Common myeloid progenitor, CD34-positive (primary cell): ENCODE data around the gene FPGS.

Source experiments
- CTCF ChIA-PET: fragments of 350-600 bp; sonication (Branson Sonifier 250); formaldehyde crosslinking; loops from one replicate; lab custom pipeline; 2021; ENCODE audit warnings: antibody characterized with exemption; lab: Charles Lee
- POLR2A ChIA-PET: fragments of 350-600 bp; sonication (Branson Sonifier 250); formaldehyde crosslinking; loops from one replicate; lab custom pipeline; 2021; ENCODE audit warnings: antibody characterized with exemption; lab: Charles Lee
- DNase-seq, 3 donors: peaks; one replicate each; pipeline versions ENCODE4 v3.0.0 to v3.0.0-alpha.2; 2013
- H3K27ac ChIP-seq, 2 experiments: 1 replicate in 1 of 2; 2 replicates in 1 of 2; pipeline ENCODE4 v1.7.0; 2013; ENCODE audit warnings: inconsistent platforms in 2 of 2, low read length in 2 of 2, mild to moderate bottlenecking in 2 of 2, low read depth in 1 of 2, moderate library complexity in 1 of 2; ENCODE audit not compliant: severe bottlenecking in 2 of 2, insufficient read depth in 1 of 2, poor library complexity in 1 of 2
- H3K27me3 ChIP-seq, 5 experiments: replicated peaks in 2 of 5; 1 replicate in 3 of 5; 2 replicates in 2 of 5; pipeline versions ENCODE4 v1.6.1 to v1.7.0; 2013; ENCODE audit warnings: low read length in 4 of 5, mild to moderate bottlenecking in 2 of 5, moderate library complexity in 2 of 5, inconsistent platforms in 1 of 5; ENCODE audit not compliant: insufficient read depth in 5 of 5, control insufficient read depth in 4 of 5
- H3K36me3 ChIP-seq, 4 experiments: 1 replicate in 2 of 4; 2 replicates in 2 of 4; pipeline versions ENCODE4 v1.6.1 to v1.7.0; 2013; ENCODE audit warnings: low read length in 3 of 4, control low read depth in 1 of 4, mild to moderate bottlenecking in 1 of 4; ENCODE audit not compliant: control insufficient read depth in 4 of 4, insufficient read depth in 4 of 4
- H3K4me1 ChIP-seq, 4 experiments: 1 replicate in 3 of 4; 2 replicates in 1 of 4; pipeline versions ENCODE4 v1.6.1 to v1.7.1; 2013; ENCODE audit warnings: low read length in 3 of 4, mild to moderate bottlenecking in 3 of 4, control low read depth in 1 of 4, inconsistent platforms in 1 of 4, moderate library complexity in 1 of 4; ENCODE audit not compliant: control insufficient read depth in 4 of 4, insufficient read depth in 4 of 4; ENCODE audit errors: control extremely low read depth in 1 of 4
- H3K4me3 ChIP-seq, 7 experiments: 1 replicate in 4 of 7; 2 replicates in 3 of 7; pipeline versions ENCODE4 v1.5.1 to v1.7.0; 2013; ENCODE audit warnings: mild to moderate bottlenecking in 7 of 7, low read length in 6 of 7, moderate library complexity in 6 of 7, inconsistent platforms in 2 of 7, low read depth in 2 of 7, control low read depth in 1 of 7; ENCODE audit not compliant: insufficient read depth in 4 of 7, control insufficient read depth in 1 of 7; ENCODE audit errors: extremely low read depth in 1 of 7
- H3K9me3 ChIP-seq, 5 experiments: 1 replicate in 4 of 5; 2 replicates in 1 of 5; pipeline versions ENCODE4 v1.6.1 to v1.7.1; 2013; ENCODE audit warnings: low read length in 4 of 5, mild to moderate bottlenecking in 2 of 5, inconsistent platforms in 1 of 5, low read depth in 1 of 5, moderate library complexity in 1 of 5; ENCODE audit not compliant: control insufficient read depth in 4 of 5, insufficient read depth in 2 of 5; ENCODE audit errors: control extremely low read depth in 1 of 5
- WGBS: methylation state at CpG from one replicate; pipeline ENCODE4 v1.1.5; 2013; ENCODE audit not compliant: insufficient coverage; 5-methylcytosine and 5-hydroxymethylcytosine counted together

FPGS gene

GRCh38 chr9:127817881-127818434 is 15.3 kb downstream of the FPGS start:
- no peak for DNase-seq
- peaks cover 0 to 77% (median 60%) of the 10 kb centered on the region in 4 experiments for H3K36me3 ChIP-seq
- H3K4me3 ChIP-seq = no peak overlapping the region
- H3K4me1 ChIP-seq = no peaks in the 10 kb centered on the region
- 80% methylated on average over 6 of the region's 17 CpGs for WGBS
- peak overlapping the region in 1 of 2 experiments; percentile 11 for H3K27ac ChIP-seq
- ChIA-PET CTCF (interaction anchor here (1.1 to 2.2 kb wide), 4 partner anchors 17 to 51 kb away, joined by 3 to 10 read pairs (median 3); no protein-coding TSS in a partner anchor), POLR2A (no interaction called here)
- H3K27me3 ChIP-seq = no peaks in the 10 kb centered on the region
- no peaks in the 10 kb centered on the region for H3K9me3 ChIP-seq

GRCh38 chr9:127818574-127818973 is 15.9 kb downstream of the FPGS start:
- peaks cover 0 to 74% (median 55%) of the 10 kb centered on the region in 4 experiments for H3K36me3 ChIP-seq
- no peak overlapping the region for H3K27ac ChIP-seq
- ChIA-PET CTCF (interaction anchor here (1.1 to 2.2 kb wide), 4 partner anchors 18 to 103 kb away, joined by 3 to 10 read pairs (median 3); no protein-coding TSS in a partner anchor), POLR2A (no interaction called here)
- no peaks in the 10 kb centered on the region for H3K9me3 ChIP-seq
- no peak for DNase-seq
- no peaks in the 10 kb centered on the region for H3K27me3 ChIP-seq
- H3K4me1 ChIP-seq = no peaks in the 10 kb centered on the region
- H3K4me3 ChIP-seq = no peak overlapping the region
- WGBS = 96% methylated on average over 5 of the region's 11 CpGs

DNA sequence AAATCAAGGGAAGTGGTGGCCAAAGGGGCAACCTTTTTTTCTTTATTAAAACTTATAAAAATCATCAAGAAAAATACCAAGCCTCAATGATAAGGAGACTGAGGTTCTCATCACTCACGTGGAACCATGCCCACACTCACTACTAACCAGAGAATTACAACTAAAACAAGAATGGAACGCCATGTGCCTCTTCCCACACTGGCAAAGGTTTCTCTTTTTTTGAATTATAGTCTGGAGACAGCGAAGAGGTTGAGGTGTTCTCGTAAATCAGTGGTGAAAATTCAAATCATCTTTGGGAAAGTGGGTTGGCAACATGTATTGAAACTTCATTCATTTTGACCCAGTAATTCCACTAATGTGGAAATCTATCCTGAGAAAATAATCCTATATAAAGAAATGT is 19.4 kb downstream of the FPGS start:
- no peak for DNase-seq
- ChIA-PET POLR2A (no interaction called here), CTCF (interaction anchor here (0.9 to 1.1 kb wide), 2 partner anchors 14 to 43 kb away, joined by 3 read pairs; no protein-coding TSS in a partner anchor)
- Histone ChIP-seq H3K4me1 (peaks cover 0 to 4% (median 0%) of the 10 kb centered on the region in 4 experiments), H3K36me3 (peaks cover 5 to 71% (median 56%) of the 10 kb centered on the region in 4 experiments), H3K4me3 (no peak overlapping the region), H3K27me3 (no peaks in the 10 kb centered on the region), H3K27ac (no peak overlapping the region), H3K9me3 (no peaks in the 10 kb centered on the region)
- 100% methylated on average over 1 of the region's 4 CpGs for WGBS

DNA sequence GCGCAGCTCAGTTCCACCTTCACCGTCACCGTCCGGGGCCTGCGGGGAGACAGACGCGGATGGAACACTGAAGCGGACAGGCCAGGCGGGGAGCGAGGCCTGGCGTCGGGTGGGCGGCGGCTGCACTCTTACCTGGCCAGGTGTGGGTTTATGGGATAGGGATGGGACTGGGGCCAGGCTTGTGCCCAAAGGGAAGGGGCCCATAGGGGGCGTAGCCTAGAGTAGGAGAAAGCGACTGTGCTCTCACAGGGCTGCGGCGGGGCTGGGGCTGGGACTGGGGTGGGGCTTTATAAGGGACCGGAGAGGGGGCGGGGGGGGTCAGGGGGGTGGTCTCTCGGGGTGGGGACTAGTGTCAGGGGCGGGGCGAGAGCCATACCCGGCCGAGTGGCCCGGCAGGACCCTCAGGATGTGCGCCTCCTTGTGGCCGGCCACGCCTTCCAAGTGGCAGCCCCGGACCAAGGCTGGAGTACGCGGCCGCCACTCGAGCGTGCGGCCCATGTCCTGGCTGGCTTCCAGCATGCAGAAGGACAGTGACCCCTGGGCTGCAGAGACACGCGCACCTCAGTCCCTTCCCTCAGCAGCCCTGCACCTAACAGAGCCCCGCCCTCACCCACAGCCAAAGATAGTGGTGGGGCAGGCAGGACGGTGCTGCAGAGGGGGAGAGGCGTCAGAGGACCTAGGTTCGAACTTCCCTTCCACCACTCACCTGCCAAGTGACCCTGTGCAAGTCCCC is 22.8 kb downstream of the FPGS start:
- Histone ChIP-seq H3K36me3 (peaks cover 7 to 68% (median 45%) of the 10 kb centered on the region in 4 experiments), H3K27me3 (no peaks in the 10 kb centered on the region), H3K4me1 (peaks cover 0 to 15% (median 6%) of the 10 kb centered on the region in 4 experiments), H3K27ac (peak overlapping the region in 1 of 2 experiments; percentile 47), H3K4me3 (no peak overlapping the region), H3K9me3 (no peaks in the 10 kb centered on the region)
- 86% methylated on average over 26 of the region's 42 CpGs for WGBS
- no peak for DNase-seq
- ChIA-PET CTCF (interaction anchor here (0.8 to 4.4 kb wide), 15 partner anchors 16 to 62 kb away, joined by 3 to 25 read pairs (median 4); no protein-coding TSS in a partner anchor), POLR2A (interaction anchor here (0.9 to 1.1 kb wide), 2 partner anchors 41 to 85 kb away, joined by 3 to 4 read pairs; no protein-coding TSS in a partner anchor)

GRCh38 chr9:127826253-127826913 is 23.7 kb downstream of the FPGS start:
- ChIA-PET CTCF (interaction anchor here (0.9 to 4.4 kb wide), 9 partner anchors 16 to 43 kb away, joined by 3 to 25 read pairs (median 6); partner anchors contain the start of gene FPGS), POLR2A (interaction anchor here (0.9 kb wide), 1 partner anchor 41 kb away, joined by 4 read pairs; no protein-coding TSS in a partner anchor)
- H3K27me3 ChIP-seq = no peaks in the 10 kb centered on the region
- H3K4me3 ChIP-seq = no peak overlapping the region
- H3K9me3 ChIP-seq = no peaks in the 10 kb centered on the region
- H3K36me3 ChIP-seq = peaks cover 7 to 67% (median 42%) of the 10 kb centered on the region in 4 experiments
- peak overlapping the region in 1 of 2 experiments; percentile 47 for H3K27ac ChIP-seq
- DNase-seq = no peak
- whole genome bisulfite sequencing = 95% methylated on average over 6 of the region's 7 CpGs
- peaks cover 0 to 15% (median 6%) of the 10 kb centered on the region in 4 experiments for H3K4me1 ChIP-seq

- 48% methylated on average over 26 of the region's 34 CpGs for WGBS
- peak in 2 of 3 donors; percentile 46 to 53 for DNase-seq
- H3K9me3 ChIP-seq = no peaks in the 10 kb centered on the region
- CTCF ChIA-PET = interaction anchor here (1.2 to 4.4 kb wide), 4 partner anchors 19 to 41 kb away, joined by 3 to 25 read pairs (median 7); partner anchors contain the start of gene FPGS
- H3K4me1 ChIP-seq = peaks cover 0 to 24% (median 8%) of the 10 kb centered on the region in 4 experiments
- peaks cover 7 to 59% (median 37%) of the 10 kb centered on the region in 4 experiments for H3K36me3 ChIP-seq
- H3K4me3 ChIP-seq = peak overlapping the region in 4 of 7 experiments; percentile 10 to 71 (median 43)
- peak overlapping the region in 1 of 2 experiments; percentile 60 for H3K27ac ChIP-seq
- POLR2A ChIA-PET = interaction anchor here (0.5 to 0.6 kb wide), 2 partner anchors 36 to 225 kb away, joined by 3 read pairs; no protein-coding TSS in a partner anchor
- H3K27me3 ChIP-seq = no peaks in the 10 kb centered on the region
These were observed 25.8 kb downstream of the FPGS start for GRCh38 chr9:127828262-127829031.
